Measurements from ENCODE around the gene YOD1.

Gene YOD1

GRCh38 chr1:207070811-207071210 lies 19.8 kb upstream of the YOD1 start:
- Histone ChIP-seq H3K27ac (ENCODE audit: low read depth, low read length) (no peak overlapping the region), H3K4me1 (ENCODE audit: control insufficient read depth, insufficient read depth, low read length) (no peaks in the 10 kb centered on the region), H3K4me3 (ENCODE audit: low read depth, low read length) (no peak overlapping the region), H3K9ac (ENCODE audit: low read depth, low read length) (no peak overlapping the region), H3K36me3 (ENCODE audit: control insufficient read depth, insufficient read depth, low read length) (peaks cover 63% of the 10 kb centered on the region), H3K27me3 (ENCODE audit: control insufficient read depth, insufficient read depth, low read length) (no peaks in the 10 kb centered on the region), H3K9me3 (ENCODE audit: control insufficient read depth, insufficient read depth, low read length) (no peaks in the 10 kb centered on the region)

- H3K4me3 ChIP-seq (ENCODE audit: low read depth, low read length): no peak overlapping the region
- H3K36me3 ChIP-seq (ENCODE audit: control insufficient read depth, insufficient read depth, low read length): peaks cover 70% of the 10 kb centered on the region
- H3K27me3 ChIP-seq (ENCODE audit: control insufficient read depth, insufficient read depth, low read length): no peaks in the 10 kb centered on the region
- H3K4me1 ChIP-seq (ENCODE audit: control insufficient read depth, insufficient read depth, low read length): no peaks in the 10 kb centered on the region
- H3K9me3 ChIP-seq (ENCODE audit: control insufficient read depth, insufficient read depth, low read length): no peaks in the 10 kb centered on the region
- no peak overlapping the region for H3K9ac ChIP-seq (ENCODE audit: low read depth, low read length)
- no peak overlapping the region for H3K27ac ChIP-seq (ENCODE audit: low read depth, low read length)
Observed at GRCh38 chr1:207069858-207070506, 19.0 kb upstream of the YOD1 start.

DNA sequence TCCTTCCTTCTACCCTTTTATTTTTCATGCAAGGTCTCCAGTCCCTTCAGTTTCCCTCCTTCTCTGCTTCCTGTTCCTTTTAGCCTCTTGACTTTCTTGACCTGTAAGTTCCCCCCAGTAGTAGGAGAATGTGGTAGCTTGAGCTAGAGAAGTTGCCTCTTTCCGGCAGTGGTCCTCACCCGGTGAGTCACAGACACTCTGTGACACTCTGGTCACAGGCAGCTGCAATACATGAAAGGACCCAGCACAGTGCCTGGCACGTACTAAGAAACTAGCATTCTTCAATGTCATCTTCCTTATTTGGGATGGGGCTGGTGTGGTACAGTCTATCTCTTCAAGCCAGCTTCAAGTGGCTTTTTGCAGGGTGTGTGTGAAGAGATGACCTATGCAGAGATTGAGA lies 18.1 kb upstream of the YOD1 start:
- Histone ChIP-seq H3K36me3 (ENCODE audit: control insufficient read depth, insufficient read depth, low read length) (peaks cover 78% of the 10 kb centered on the region), H3K27ac (ENCODE audit: low read depth, low read length) (no peak overlapping the region), H3K9me3 (ENCODE audit: control insufficient read depth, insufficient read depth, low read length) (no peaks in the 10 kb centered on the region), H3K4me3 (ENCODE audit: low read depth, low read length) (no peak overlapping the region), H3K27me3 (ENCODE audit: control insufficient read depth, insufficient read depth, low read length) (no peaks in the 10 kb centered on the region), H3K4me1 (ENCODE audit: control insufficient read depth, insufficient read depth, low read length) (no peaks in the 10 kb centered on the region), H3K9ac (ENCODE audit: low read depth, low read length) (no peak overlapping the region)

DNA sequence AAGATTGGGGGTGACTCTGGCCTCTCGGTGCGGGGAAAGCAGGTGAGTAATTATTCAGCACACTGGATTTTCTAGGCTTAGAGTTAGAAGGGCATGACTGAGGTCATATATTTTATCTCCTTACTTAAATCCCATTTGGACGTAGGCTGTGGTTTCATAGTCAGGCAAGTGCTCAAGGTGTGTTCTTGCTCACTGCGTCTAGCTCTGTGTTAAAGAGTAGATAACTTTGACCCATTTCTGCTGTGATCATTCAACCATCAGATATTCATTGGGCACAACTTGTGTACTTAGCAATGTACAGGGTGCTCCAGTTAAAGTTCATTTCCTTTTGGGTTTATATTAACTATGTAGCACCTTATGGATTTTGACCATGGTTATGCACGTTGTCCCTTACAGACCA lies 16.7 kb upstream of the YOD1 start:
- peaks cover 89% of the 10 kb centered on the region for H3K36me3 ChIP-seq (ENCODE audit: control insufficient read depth, insufficient read depth, low read length)
- no peak overlapping the region for H3K27ac ChIP-seq (ENCODE audit: low read depth, low read length)
- no peaks in the 10 kb centered on the region for H3K27me3 ChIP-seq (ENCODE audit: control insufficient read depth, insufficient read depth, low read length)
- H3K4me1 ChIP-seq (ENCODE audit: control insufficient read depth, insufficient read depth, low read length): no peaks in the 10 kb centered on the region
- H3K9me3 ChIP-seq (ENCODE audit: control insufficient read depth, insufficient read depth, low read length): no peaks in the 10 kb centered on the region
- no peak overlapping the region for H3K4me3 ChIP-seq (ENCODE audit: low read depth, low read length)
- H3K9ac ChIP-seq (ENCODE audit: low read depth, low read length): no peak overlapping the region

DNA sequence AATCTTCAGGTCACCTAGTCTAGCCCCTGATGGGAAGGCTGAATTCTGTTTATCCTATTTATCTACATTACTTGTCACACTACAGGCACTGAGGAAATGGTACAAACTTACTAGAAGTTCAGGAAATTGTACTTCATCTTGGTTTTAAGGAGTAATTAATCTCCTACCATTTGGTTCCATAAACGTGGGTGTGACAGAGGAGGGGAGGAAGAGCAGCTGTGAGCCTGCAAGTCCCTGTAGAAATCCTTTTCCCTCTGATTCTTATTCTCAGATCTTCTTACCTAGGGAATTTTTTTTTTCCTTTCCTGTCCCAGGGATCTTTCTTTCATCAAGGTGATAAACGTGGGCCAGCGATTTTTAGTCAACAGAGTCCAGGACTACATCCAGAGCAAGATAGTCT lies 16.2 kb upstream of the YOD1 start:
- no peak overlapping the region for H3K27ac ChIP-seq (ENCODE audit: low read depth, low read length)
- H3K36me3 ChIP-seq (ENCODE audit: control insufficient read depth, insufficient read depth, low read length): peaks cover 89% of the 10 kb centered on the region
- no peak overlapping the region for H3K9ac ChIP-seq (ENCODE audit: low read depth, low read length)
- no peaks in the 10 kb centered on the region for H3K4me1 ChIP-seq (ENCODE audit: control insufficient read depth, insufficient read depth, low read length)
- no peaks in the 10 kb centered on the region for H3K9me3 ChIP-seq (ENCODE audit: control insufficient read depth, insufficient read depth, low read length)
- no peaks in the 10 kb centered on the region for H3K27me3 ChIP-seq (ENCODE audit: control insufficient read depth, insufficient read depth, low read length)
- H3K4me3 ChIP-seq (ENCODE audit: low read depth, low read length): no peak overlapping the region

GRCh38 chr1:207064561-207064960 lies 13.6 kb upstream of the YOD1 start:
- peaks cover 75% of the 10 kb centered on the region for H3K36me3 ChIP-seq (ENCODE audit: control insufficient read depth, insufficient read depth, low read length)
- no peak overlapping the region for H3K9ac ChIP-seq (ENCODE audit: low read depth, low read length)
- no peaks in the 10 kb centered on the region for H3K4me1 ChIP-seq (ENCODE audit: control insufficient read depth, insufficient read depth, low read length)
- H3K27me3 ChIP-seq (ENCODE audit: control insufficient read depth, insufficient read depth, low read length): no peaks in the 10 kb centered on the region
- H3K4me3 ChIP-seq (ENCODE audit: low read depth, low read length): no peak overlapping the region
- no peaks in the 10 kb centered on the region for H3K9me3 ChIP-seq (ENCODE audit: control insufficient read depth, insufficient read depth, low read length)
- H3K27ac ChIP-seq (ENCODE audit: low read depth, low read length): no peak overlapping the region

GRCh38 chr1:207063014-207063413 lies 12.0 kb upstream of the YOD1 start:
- Histone ChIP-seq H3K9ac (ENCODE audit: low read depth, low read length) (no peak overlapping the region), H3K36me3 (ENCODE audit: control insufficient read depth, insufficient read depth, low read length) (peaks cover 63% of the 10 kb centered on the region), H3K4me1 (ENCODE audit: control insufficient read depth, insufficient read depth, low read length) (no peaks in the 10 kb centered on the region), H3K9me3 (ENCODE audit: control insufficient read depth, insufficient read depth, low read length) (no peaks in the 10 kb centered on the region), H3K27me3 (ENCODE audit: control insufficient read depth, insufficient read depth, low read length) (no peaks in the 10 kb centered on the region), H3K4me3 (ENCODE audit: low read depth, low read length) (no peak overlapping the region), H3K27ac (ENCODE audit: low read depth, low read length) (no peak overlapping the region)

DNA sequence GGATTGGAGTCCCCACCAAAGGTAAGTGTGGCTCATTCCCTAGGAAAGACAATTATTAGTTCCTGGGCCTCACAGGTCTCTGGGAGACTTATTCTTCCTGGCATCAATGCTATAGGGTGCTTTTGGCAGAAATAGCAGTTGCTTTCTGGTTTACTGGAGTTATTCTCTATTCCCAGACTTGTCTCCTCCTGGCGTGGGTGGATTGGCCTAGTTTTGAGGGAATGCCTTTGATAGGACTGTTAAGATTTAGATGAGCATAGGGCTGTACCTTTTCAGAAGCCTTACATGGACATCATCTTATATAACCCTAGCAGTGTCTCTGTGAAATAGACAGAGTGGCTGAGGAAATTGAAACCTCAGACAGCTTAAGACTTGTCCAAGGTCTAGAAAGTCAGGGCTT lies 11.1 kb upstream of the YOD1 start:
- H3K4me3 ChIP-seq (ENCODE audit: low read depth, low read length): no peak overlapping the region
- H3K9ac ChIP-seq (ENCODE audit: low read depth, low read length): no peak overlapping the region
- no peaks in the 10 kb centered on the region for H3K27me3 ChIP-seq (ENCODE audit: control insufficient read depth, insufficient read depth, low read length)
- no peaks in the 10 kb centered on the region for H3K9me3 ChIP-seq (ENCODE audit: control insufficient read depth, insufficient read depth, low read length)
- H3K36me3 ChIP-seq (ENCODE audit: control insufficient read depth, insufficient read depth, low read length): peaks cover 53% of the 10 kb centered on the region
- no peaks in the 10 kb centered on the region for H3K4me1 ChIP-seq (ENCODE audit: control insufficient read depth, insufficient read depth, low read length)
- no peak overlapping the region for H3K27ac ChIP-seq (ENCODE audit: low read depth, low read length)

DNA sequence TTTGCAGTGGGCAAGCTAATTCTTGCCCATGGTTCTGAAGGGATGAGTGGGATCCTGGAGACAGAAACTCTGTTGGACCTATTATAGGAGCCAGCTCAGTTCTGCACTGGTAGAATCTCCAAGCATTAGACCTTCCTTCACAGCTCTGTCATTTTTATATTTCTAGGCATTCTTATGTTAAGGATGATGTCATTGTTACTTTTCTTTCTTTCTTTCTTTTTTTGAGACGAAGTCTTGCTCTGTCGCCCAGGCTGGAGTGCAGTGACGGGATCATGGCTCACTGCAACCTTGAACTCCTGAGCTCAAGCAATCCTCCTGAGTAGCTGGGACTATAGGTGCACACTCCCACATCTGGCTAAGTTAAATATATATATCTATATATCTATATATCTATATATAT lies 9.6 kb upstream of the YOD1 start:
- H3K27me3 ChIP-seq (ENCODE audit: control insufficient read depth, insufficient read depth, low read length): no peaks in the 10 kb centered on the region

GRCh38 chr1:207059881-207060280 lies 8.9 kb upstream of the YOD1 start:
- Histone ChIP-seq H3K27ac (ENCODE audit: low read depth, low read length) (no peak overlapping the region), H3K27me3 (ENCODE audit: control insufficient read depth, insufficient read depth, low read length) (no peaks in the 10 kb centered on the region), H3K4me3 (ENCODE audit: low read depth, low read length) (no peak overlapping the region), H3K9me3 (ENCODE audit: control insufficient read depth, insufficient read depth, low read length) (no peaks in the 10 kb centered on the region), H3K4me1 (ENCODE audit: control insufficient read depth, insufficient read depth, low read length) (no peaks in the 10 kb centered on the region), H3K9ac (ENCODE audit: low read depth, low read length) (no peak overlapping the region), H3K36me3 (ENCODE audit: control insufficient read depth, insufficient read depth, low read length) (peaks cover 36% of the 10 kb centered on the region)

More for the DNA sequence above, 9.6 kb upstream of the YOD1 start:
- H3K36me3 ChIP-seq (ENCODE audit: control insufficient read depth, insufficient read depth, low read length): peaks cover 42% of the 10 kb centered on the region
- H3K9me3 ChIP-seq (ENCODE audit: control insufficient read depth, insufficient read depth, low read length): no peaks in the 10 kb centered on the region
- no peak overlapping the region for H3K27ac ChIP-seq (ENCODE audit: low read depth, low read length)
- H3K9ac ChIP-seq (ENCODE audit: low read depth, low read length): no peak overlapping the region
- no peaks in the 10 kb centered on the region for H3K4me1 ChIP-seq (ENCODE audit: control insufficient read depth, insufficient read depth, low read length)
- no peak overlapping the region for H3K4me3 ChIP-seq (ENCODE audit: low read depth, low read length)

DNA sequence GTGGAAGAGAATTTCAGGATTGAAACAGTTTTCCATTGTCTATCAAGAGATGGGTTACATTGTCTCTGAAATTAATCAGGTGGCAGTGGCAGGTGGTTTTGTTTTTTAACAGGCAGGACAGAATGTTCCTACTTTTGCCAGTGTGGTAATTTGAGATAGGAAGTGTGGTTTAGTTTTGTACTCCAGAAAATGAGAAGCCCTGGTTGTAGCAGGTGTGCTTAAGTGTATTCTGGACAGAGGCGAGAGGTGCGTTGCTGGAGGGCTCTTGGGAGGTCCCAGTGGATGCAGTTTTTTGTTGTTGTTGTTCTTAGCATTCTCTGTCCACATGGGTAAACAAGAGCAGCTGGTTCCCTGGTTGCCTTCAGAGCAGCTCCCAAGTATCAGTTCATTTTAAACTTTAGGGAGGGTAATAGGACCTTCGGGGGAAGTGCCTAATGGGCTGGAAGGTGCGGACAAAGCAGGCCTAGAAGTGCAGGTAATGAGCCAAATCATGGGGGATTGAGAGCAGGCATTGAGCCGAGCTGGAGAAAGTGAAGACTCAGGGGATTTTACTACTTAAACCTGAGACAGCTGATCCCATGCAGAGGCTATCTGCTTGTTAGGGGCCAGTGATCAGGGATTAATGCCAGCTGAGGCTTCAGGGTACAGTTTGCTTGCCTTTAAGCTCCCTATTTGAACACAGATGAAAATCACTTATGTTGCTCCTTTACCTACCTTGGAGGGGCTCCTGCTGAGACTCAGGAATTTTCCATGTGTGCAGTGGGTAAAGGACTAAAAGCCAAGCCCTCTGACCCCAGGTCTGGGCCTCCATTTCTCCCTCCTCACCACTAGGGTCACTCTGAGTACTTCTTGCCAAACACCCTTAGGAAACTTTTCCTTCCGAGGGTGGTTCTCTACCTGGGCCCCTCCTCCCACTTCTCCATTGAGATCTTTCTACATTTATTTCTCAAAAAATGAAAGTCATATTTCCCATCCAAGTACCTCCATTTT lies 8.2 kb upstream of the YOD1 start:
- no peak overlapping the region for H3K9ac ChIP-seq (ENCODE audit: low read depth, low read length)
- H3K36me3 ChIP-seq (ENCODE audit: control insufficient read depth, insufficient read depth, low read length): peaks cover 30% of the 10 kb centered on the region
- no peaks in the 10 kb centered on the region for H3K27me3 ChIP-seq (ENCODE audit: control insufficient read depth, insufficient read depth, low read length)
- H3K4me3 ChIP-seq (ENCODE audit: low read depth, low read length): no peak overlapping the region
- H3K4me1 ChIP-seq (ENCODE audit: control insufficient read depth, insufficient read depth, low read length): no peaks in the 10 kb centered on the region
- no peaks in the 10 kb centered on the region for H3K9me3 ChIP-seq (ENCODE audit: control insufficient read depth, insufficient read depth, low read length)
- no peak overlapping the region for H3K27ac ChIP-seq (ENCODE audit: low read depth, low read length)
